ENCODE measurements around the gene DCP1A. TPM values are rescaled to one million over a fixed set of nuclear protein-coding genes. Genes with fewer than 3 reads are reported as not detected.

DCP1A gene
- total RNA-seq, 1 donor from 2014 or later: 25.0 TPM

DNA sequence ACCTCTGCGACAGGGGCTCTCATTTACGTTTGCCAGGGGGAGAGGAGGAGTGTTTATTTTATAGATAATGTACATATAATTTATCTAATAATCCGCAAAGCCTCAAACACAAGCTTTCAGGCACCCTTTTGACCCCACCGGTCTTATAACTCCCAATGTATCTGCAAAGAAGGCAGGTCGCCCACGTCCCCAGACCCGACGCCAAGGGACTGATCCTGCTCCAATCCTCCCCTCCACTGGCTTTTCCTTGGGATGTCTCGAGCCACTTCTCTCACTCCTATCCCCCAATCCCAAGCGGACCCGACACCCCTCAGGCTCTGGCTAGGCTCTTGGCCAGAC, 452 bp downstream of the DCP1A start:
- Histone ChIP-seq H3K4me2 (ENCODE audit: low read length) (peak overlapping the region; percentile 85), H4K20me1 (ENCODE audit: insufficient read depth, low read length) (peaks cover 35% of the 10 kb centered on the region), H3K9ac (ENCODE audit: low read length) (peak overlapping the region; percentile 99), H3K9me3 (ENCODE audit: insufficient read depth, low read depth, low read length) (no peaks in the 10 kb centered on the region), H3K27me3 (ENCODE audit: insufficient read depth, low read length) (no peaks in the 10 kb centered on the region), H3K36me3 (ENCODE audit: insufficient read depth, low read length) (peaks cover 7% of the 10 kb centered on the region), H2AFZ (ENCODE audit: low read depth, low read length) (peak overlapping the region; percentile 95), H3K79me2 (ENCODE audit: insufficient read depth, low read length) (peaks cover 50% of the 10 kb centered on the region), H3K4me1 (ENCODE audit: insufficient read depth, low read length) (no peaks in the 10 kb centered on the region), H3K27ac (ENCODE audit: low read depth, low read length) (peak overlapping the region; percentile 95), H3K4me3 (ENCODE audit: insufficient read depth, low read depth, low read length) (peak overlapping the region; percentile 97)
- peak overlapping the region; percentile 94 for H3K27ac Mint-ChIP-seq (ENCODE audit: unreplicated experiment)
- H3K27me3 Mint-ChIP-seq (ENCODE audit: low read depth, unreplicated experiment): no peaks in the 10 kb centered on the region
- H3K36me3 Mint-ChIP-seq (ENCODE audit: low read depth, unreplicated experiment): peaks cover 2% of the 10 kb centered on the region
- no peak for DNase-seq (ENCODE audit: low read depth)
- peaks cover 6% of the 10 kb centered on the region for H3K4me1 Mint-ChIP-seq (ENCODE audit: low read depth, unreplicated experiment)
- no peak for FAIRE-seq
- no peak for TF ChIP-seq CTCF (IDR thresholded peaks at IDR 0.05; ENCODE audit: insufficient read depth, low read depth, low read length)
- TF ChIP-seq EZH2 (IDR thresholded peaks at IDR 0.05; ENCODE audit: insufficient read depth, low read length): no peak
- peak overlapping the region; percentile 98 for H3K4me3 Mint-ChIP-seq (ENCODE audit: unreplicated experiment)
- H3K9me3 Mint-ChIP-seq (ENCODE audit: unreplicated experiment): no peaks in the 10 kb centered on the region

GRCh38 chr3:53346514-53346913, 829 bp downstream of the DCP1A start:
- H3K9me3 ChIP-seq (ENCODE audit: insufficient read depth, low read depth, low read length): no peaks in the 10 kb centered on the region
- peak overlapping the region; percentile 98 for H3K4me3 Mint-ChIP-seq (ENCODE audit: unreplicated experiment)
- H3K4me1 Mint-ChIP-seq (ENCODE audit: low read depth, unreplicated experiment): peaks cover 6% of the 10 kb centered on the region
- FAIRE-seq (no peak), DNase-seq (ENCODE audit: low read depth) (peak; percentile 23)
- H3K36me3 Mint-ChIP-seq (ENCODE audit: low read depth, unreplicated experiment): peaks cover 2% of the 10 kb centered on the region
- peak overlapping the region; percentile 97 for H3K4me3 ChIP-seq (ENCODE audit: insufficient read depth, low read depth, low read length)
- peak overlapping the region; percentile 94 for H3K27ac Mint-ChIP-seq (ENCODE audit: unreplicated experiment)
- peak overlapping the region; percentile 95 for H3K27ac ChIP-seq (ENCODE audit: low read depth, low read length)
- H3K9ac ChIP-seq (ENCODE audit: low read length): peak overlapping the region; percentile 99
- peaks cover 9% of the 10 kb centered on the region for H3K36me3 ChIP-seq (ENCODE audit: insufficient read depth, low read length)
- TF ChIP-seq CTCF (IDR thresholded peaks at IDR 0.05; ENCODE audit: insufficient read depth, low read depth, low read length) (no peak), EZH2 (IDR thresholded peaks at IDR 0.05; ENCODE audit: insufficient read depth, low read length) (no peak)
- no peaks in the 10 kb centered on the region for H3K9me3 Mint-ChIP-seq (ENCODE audit: unreplicated experiment)
- no peaks in the 10 kb centered on the region for H3K4me1 ChIP-seq (ENCODE audit: insufficient read depth, low read length)
- peaks cover 50% of the 10 kb centered on the region for H3K79me2 ChIP-seq (ENCODE audit: insufficient read depth, low read length)
- no peak overlapping the region for H2AFZ ChIP-seq (ENCODE audit: low read depth, low read length)
- peaks cover 35% of the 10 kb centered on the region for H4K20me1 ChIP-seq (ENCODE audit: insufficient read depth, low read length)
- no peaks in the 10 kb centered on the region for H3K27me3 ChIP-seq (ENCODE audit: insufficient read depth, low read length)
- peak overlapping the region; percentile 85 for H3K4me2 ChIP-seq (ENCODE audit: low read length)
- H3K27me3 Mint-ChIP-seq (ENCODE audit: low read depth, unreplicated experiment): no peaks in the 10 kb centered on the region

GRCh38 chr3:53342353-53342752, 5.0 kb downstream of the DCP1A start:
- H3K36me3 Mint-ChIP-seq (ENCODE audit: low read depth, unreplicated experiment): peaks cover 2% of the 10 kb centered on the region
- peak; percentile 32 for DNase-seq (ENCODE audit: low read depth)

More at GRCh38 chr3:53342353-53342752, 5.0 kb downstream of the DCP1A start:
- H3K27me3 Mint-ChIP-seq (ENCODE audit: low read depth, unreplicated experiment): no peaks in the 10 kb centered on the region
- TF ChIP-seq CTCF (IDR thresholded peaks at IDR 0.05; ENCODE audit: insufficient read depth, low read depth, low read length) (no peak), EZH2 (IDR thresholded peaks at IDR 0.05; ENCODE audit: insufficient read depth, low read length) (no peak)
- H3K4me1 ChIP-seq (ENCODE audit: insufficient read depth, low read length): no peaks in the 10 kb centered on the region
- no peaks in the 10 kb centered on the region for H3K9me3 Mint-ChIP-seq (ENCODE audit: unreplicated experiment)
- H3K9me3 ChIP-seq (ENCODE audit: insufficient read depth, low read depth, low read length): no peaks in the 10 kb centered on the region
- no peak for FAIRE-seq
- H3K27ac Mint-ChIP-seq (ENCODE audit: unreplicated experiment): no peak overlapping the region
- H3K36me3 ChIP-seq (ENCODE audit: insufficient read depth, low read length): peaks cover 23% of the 10 kb centered on the region
- H2AFZ ChIP-seq (ENCODE audit: low read depth, low read length): no peak overlapping the region
- H3K4me2 ChIP-seq (ENCODE audit: low read length): no peak overlapping the region
- H3K27me3 ChIP-seq (ENCODE audit: insufficient read depth, low read length): no peaks in the 10 kb centered on the region
- H4K20me1 ChIP-seq (ENCODE audit: insufficient read depth, low read length): peaks cover 60% of the 10 kb centered on the region
- peaks cover 2% of the 10 kb centered on the region for H3K4me1 Mint-ChIP-seq (ENCODE audit: low read depth, unreplicated experiment)
- H3K4me3 Mint-ChIP-seq (ENCODE audit: unreplicated experiment): no peak overlapping the region
- H3K9ac ChIP-seq (ENCODE audit: low read length): no peak overlapping the region
- no peak overlapping the region for H3K4me3 ChIP-seq (ENCODE audit: insufficient read depth, low read depth, low read length)
- H3K79me2 ChIP-seq (ENCODE audit: insufficient read depth, low read length): peaks cover 82% of the 10 kb centered on the region
- no peak overlapping the region for H3K27ac ChIP-seq (ENCODE audit: low read depth, low read length)
